ENCODE results near the gene MAPKAPK5. TPM values are rescaled to one million over a fixed set of nuclear protein-coding genes. Genes with fewer than 3 reads are reported as not detected.
"Not testable (repeated sequence)": the region's sequence is repeated elsewhere in the genome, so short reads cannot be mapped to it uniquely, and the experiment has no call there.

MAPKAPK5 gene
- total RNA-seq, 6 donors from 2014 or later = 27.2 to 60.8 (median 42.3) TPM

DNA sequence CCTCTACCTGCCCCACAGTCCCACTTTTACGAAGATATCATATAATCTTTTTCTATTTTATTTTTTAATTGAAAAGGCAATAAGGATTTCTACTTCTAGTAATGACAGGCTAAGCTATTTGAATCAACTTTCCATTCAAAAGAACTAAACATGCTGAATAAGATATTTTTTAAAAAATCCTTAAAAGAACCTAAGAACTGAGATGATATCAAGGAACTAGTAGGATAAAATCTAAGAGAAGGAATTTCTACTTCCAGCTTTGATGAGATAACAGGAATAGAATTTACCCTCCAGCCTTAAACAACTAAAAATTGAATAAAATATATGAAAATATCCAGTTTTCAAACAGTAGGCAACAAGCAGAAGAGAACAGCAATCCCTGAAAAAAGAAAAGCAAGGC is 101.9 kb downstream of the MAPKAPK5 start:
- TF ChIP-seq POLR2A (IDR thresholded peaks at IDR 0.05) (no peak), EP300 (IDR thresholded peaks at IDR 0.05) (no peak), POLR2AphosphoS5 (IDR thresholded peaks at IDR 0.05) (no peak)
- TF ChIP-seq, protein P1, sequence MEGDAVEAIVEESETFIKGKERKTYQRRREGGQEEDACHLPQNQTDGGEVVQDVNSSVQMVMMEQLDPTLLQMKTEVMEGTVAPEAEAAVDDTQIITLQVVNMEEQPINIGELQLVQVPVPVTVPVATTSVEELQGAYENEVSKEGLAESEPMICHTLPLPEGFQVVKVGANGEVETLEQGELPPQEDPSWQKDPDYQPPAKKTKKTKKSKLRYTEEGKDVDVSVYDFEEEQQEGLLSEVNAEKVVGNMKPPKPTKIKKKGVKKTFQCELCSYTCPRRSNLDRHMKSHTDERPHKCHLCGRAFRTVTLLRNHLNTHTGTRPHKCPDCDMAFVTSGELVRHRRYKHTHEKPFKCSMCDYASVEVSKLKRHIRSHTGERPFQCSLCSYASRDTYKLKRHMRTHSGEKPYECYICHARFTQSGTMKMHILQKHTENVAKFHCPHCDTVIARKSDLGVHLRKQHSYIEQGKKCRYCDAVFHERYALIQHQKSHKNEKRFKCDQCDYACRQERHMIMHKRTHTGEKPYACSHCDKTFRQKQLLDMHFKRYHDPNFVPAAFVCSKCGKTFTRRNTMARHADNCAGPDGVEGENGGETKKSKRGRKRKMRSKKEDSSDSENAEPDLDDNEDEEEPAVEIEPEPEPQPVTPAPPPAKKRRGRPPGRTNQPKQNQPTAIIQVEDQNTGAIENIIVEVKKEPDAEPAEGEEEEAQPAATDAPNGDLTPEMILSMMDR (IDR thresholded peaks at IDR 0.05) = no peak
- 98 to 100% methylated on average over 1 of the region's 1 CpG for WGBS, 2 donors
- ATAC-seq (ENCODE audit: low FRiP score in 2 of 2) = no peak

DNA sequence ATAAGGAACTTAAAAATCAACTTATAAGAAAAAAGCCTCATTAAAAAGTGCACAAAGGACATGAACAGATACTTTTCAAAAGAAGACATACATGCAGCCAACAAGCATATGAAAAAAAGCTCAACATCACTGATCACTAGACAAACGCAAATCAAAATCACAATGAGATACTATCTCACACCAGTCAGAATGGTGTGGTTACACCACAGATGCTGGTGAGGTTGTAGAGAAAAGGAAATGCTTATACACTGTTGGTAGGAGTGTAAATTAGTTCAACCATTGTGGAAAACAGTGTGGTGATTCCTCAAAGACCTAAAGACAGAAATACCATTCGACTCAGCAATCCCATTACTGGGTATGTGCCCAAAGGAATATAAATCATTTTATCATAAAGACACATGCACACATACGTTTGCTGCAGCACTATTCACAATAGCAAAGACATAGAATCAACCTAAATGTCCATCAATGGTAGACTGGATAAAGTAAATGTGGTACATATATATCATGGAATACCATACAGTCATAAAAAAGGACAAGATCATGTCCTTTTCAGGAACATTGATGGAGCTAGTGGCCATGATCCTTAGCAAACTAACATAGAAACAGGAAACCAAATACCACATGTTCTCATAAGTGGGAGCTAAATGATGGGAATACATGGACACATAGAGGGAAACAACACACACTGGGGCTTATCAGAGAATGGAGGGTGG is 109.1 kb downstream of the MAPKAPK5 start:
- H3K4me1 ChIP-seq; DNase-seq; H3K27me3 ChIP-seq; H3K4me3 ChIP-seq; H3K9me3 ChIP-seq; H3K27ac ChIP-seq; ATAC-seq (ENCODE audit: low FRiP score in 2 of 2); H3K36me3 ChIP-seq: not testable (repeated sequence)
- 70 to 75% methylated on average over 3 of the region's 3 CpGs for WGBS, 2 donors

More for the DNA sequence above, 101.9 kb downstream of the MAPKAPK5 start:
- H3K27ac ChIP-seq = no peak overlapping the region
- DNase-seq = no peak
- no peak overlapping the region for H3K4me3 ChIP-seq
- no peaks in the 10 kb centered on the region for H3K4me1 ChIP-seq
- no peaks in the 10 kb centered on the region for H3K9me3 ChIP-seq
- no peaks in the 10 kb centered on the region for H3K36me3 ChIP-seq
- H3K27me3 ChIP-seq = no peaks in the 10 kb centered on the region

Small RNA genes within 50 kb of the gene (small RNA-seq; reads per million reads assigned to genes)
- gene MIR6761 = 1.0 to 3.3 (median 1.7) reads per million in 4 donors

Other genes with a start within 250 kb of the MAPKAPK5 start
- 100 to 1,000 TPM in 2 of 6 donors, 10 to 100 TPM in 4; 50.7 to 189 (median 75.2) TPM for gene ATXN2, start 242.9 kb upstream of the MAPKAPK5 start, total RNA-seq
- 10 to 100 TPM; 11.0 to 17.8 (median 15.5) TPM for gene BRAP, start 156.3 kb upstream of the MAPKAPK5 start, total RNA-seq
- gene ACAD10, start 156.2 kb upstream of the MAPKAPK5 start, total RNA-seq = 10 to 100 TPM; 16.7 to 83.8 (median 27.0) TPM
- 100 to 1,000 TPM; 138 to 573 (median 265) TPM for gene ALDH2, start 75.3 kb upstream of the MAPKAPK5 start, total RNA-seq
- gene TMEM116, start 170.9 kb downstream of the MAPKAPK5 start, total RNA-seq = 10 to 100 TPM; 14.8 to 41.9 (median 21.2) TPM
- gene ERP29, start 171.2 kb downstream of the MAPKAPK5 start, total RNA-seq = 100 to 1,000 TPM in 2 of 6 donors, 10 to 100 TPM in 4; 32.5 to 149 (median 72.2) TPM